Measurements from ENCODE around the gene PABPN1L. TPM values are rescaled to one million over a fixed set of nuclear protein-coding genes. Genes with fewer than 3 reads are reported as not detected.

Gene PABPN1L
- total and polyA plus RNA-seq, 7 donors, result not detected

- Histone ChIP-seq H3K4me3 (no peak overlapping the region), H3K4me1 (no peaks in the 10 kb centered on the region), H3K36me3 (ENCODE audit: insufficient read depth in 1 of 2, low read depth in 1 of 2) (no peaks in the 10 kb centered on the region), H3K27ac (peak overlapping the region; percentile 36), H3K9me3 (no peaks in the 10 kb centered on the region), H3K27me3 (ENCODE audit: insufficient read depth in 3 of 3, low read length in 2 of 3) (peaks cover 0 to 3% (median 0%) of the 10 kb centered on the region in 3 donors)
- WGBS, 3 donors, result 63 to 71% (median 71%) methylated on average over 26 of the region's 26 CpGs
- no peak for DNase-seq
- no peak for TF ChIP-seq CTCF (IDR thresholded peaks at IDR 0.05)
- intact Hi-C loops (cut with DNase I), result loop anchor here in 1 of 2 donors (10.0 kb wide), 1 partner anchor 96 kb away; the partner anchor contains the start of gene APRT
- no peak for ATAC-seq
Observed at GRCh38 chr16:88910284-88911135, 44.0 kb upstream of the PABPN1L start.

DNA sequence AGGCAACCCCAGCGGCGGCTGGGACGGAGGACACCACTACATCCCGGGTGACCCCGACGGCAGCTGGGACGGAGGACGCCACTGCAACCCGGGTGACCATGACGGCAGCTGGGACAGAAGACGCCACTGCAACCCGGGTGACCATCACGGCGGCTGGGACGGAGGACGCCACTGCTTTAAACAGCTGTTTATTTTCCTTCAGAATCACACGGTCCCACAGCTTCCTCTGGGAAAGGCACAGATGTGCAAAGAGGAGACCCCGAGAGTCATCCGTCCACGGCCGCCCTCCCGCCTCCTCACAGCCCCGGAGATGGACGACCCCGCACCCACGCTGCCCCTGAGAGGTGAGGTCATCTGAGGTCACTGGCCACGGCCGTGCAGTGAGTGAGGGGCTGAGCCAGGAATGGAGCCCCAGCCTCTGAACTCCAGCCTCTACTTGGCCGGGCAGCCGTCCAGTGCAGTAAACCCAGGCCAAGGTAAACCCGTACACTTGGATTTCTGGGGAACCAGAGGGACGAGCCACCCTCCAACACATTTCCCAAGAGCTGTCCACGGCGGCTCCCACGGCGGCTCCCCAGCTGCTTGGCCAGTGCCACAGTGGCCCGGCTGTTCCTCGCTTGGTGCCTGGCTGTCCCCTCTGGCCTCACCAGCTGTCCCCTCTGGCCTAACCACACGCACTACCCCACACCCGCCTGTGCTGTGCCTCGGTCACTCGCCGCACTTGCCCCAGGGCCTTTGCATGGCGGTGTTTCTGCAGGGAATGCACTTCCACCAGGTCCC lies 43.2 kb upstream of the PABPN1L start:
- peak overlapping the region; percentile 36 for H3K27ac ChIP-seq
- TF ChIP-seq CTCF (IDR thresholded peaks at IDR 0.05), result no peak
- 45 to 70% (median 50%) methylated on average over 44 of the region's 44 CpGs for WGBS, 3 donors
- H3K27me3 ChIP-seq (ENCODE audit: insufficient read depth in 3 of 3, low read length in 2 of 3), result peaks cover 0 to 3% (median 0%) of the 10 kb centered on the region in 3 donors
- intact Hi-C loops (cut with DNase I), result loop anchor here in 1 of 2 donors (10.0 kb wide), 1 partner anchor 95 kb away; the partner anchor contains the start of gene APRT
- no peaks in the 10 kb centered on the region for H3K9me3 ChIP-seq
- ATAC-seq (peak in 1 of 4 donors; percentile 21), DNase-seq (no peak)
- peaks cover 5% of the 10 kb centered on the region for H3K4me1 ChIP-seq
- H3K36me3 ChIP-seq (ENCODE audit: insufficient read depth in 1 of 2, low read depth in 1 of 2), result no peaks in the 10 kb centered on the region
- no peak overlapping the region for H3K4me3 ChIP-seq

- no peak for TF ChIP-seq CTCF (IDR thresholded peaks at IDR 0.05)
- Histone ChIP-seq H3K27me3 (ENCODE audit: insufficient read depth in 3 of 3, low read length in 2 of 3) (peaks cover 0 to 3% (median 0%) of the 10 kb centered on the region in 3 donors), H3K36me3 (ENCODE audit: insufficient read depth in 1 of 2, low read depth in 1 of 2) (no peaks in the 10 kb centered on the region), H3K4me1 (peaks cover 16% of the 10 kb centered on the region), H3K9me3 (no peaks in the 10 kb centered on the region), H3K27ac (peak overlapping the region; percentile 55), H3K4me3 (no peak overlapping the region)
- intact Hi-C loops (cut with DNase I), result no loop called here
- no peak for DNase-seq
- 72 to 85% (median 81%) methylated on average over 17 of the region's 17 CpGs for WGBS, 3 donors
- no peak for ATAC-seq
Observed at GRCh38 chr16:88908307-88908706, 41.8 kb upstream of the PABPN1L start.

GRCh38 chr16:88907768-88908167 lies 41.3 kb upstream of the PABPN1L start:
- Histone ChIP-seq H3K27me3 (ENCODE audit: insufficient read depth in 3 of 3, low read length in 2 of 3) (peaks cover 0 to 3% (median 0%) of the 10 kb centered on the region in 3 donors), H3K9me3 (no peaks in the 10 kb centered on the region), H3K4me3 (no peak overlapping the region), H3K4me1 (peaks cover 21% of the 10 kb centered on the region), H3K27ac (no peak overlapping the region), H3K36me3 (ENCODE audit: insufficient read depth in 1 of 2, low read depth in 1 of 2) (no peaks in the 10 kb centered on the region)
- DNase-seq, result no peak
- intact Hi-C loops (cut with DNase I), result no loop called here
- ATAC-seq, result no peak
- 75 to 85% (median 81%) methylated on average over 4 of the region's 4 CpGs for WGBS, 3 donors
- TF ChIP-seq CTCF (IDR thresholded peaks at IDR 0.05), result no peak

Data from psoas muscle (tissue), 8 donors.